K562 (cell line): ENCODE results near the gene RNF213. TPM values are rescaled to one million over a fixed set of nuclear protein-coding genes. Genes with fewer than 3 reads are reported as not detected.

Experiments used
- ATAC-seq: fragments of 200-7000 bp; cut with Tn5 transposase; 3 replicates; pipeline ENCODE4 v1.9.1; 2020; ENCODE audit warnings: moderate library complexity
- BruUV-seq: library from RNA; stranded (reverse); fragments of 400-500 nt; replicated peaks from 2 replicates; lab custom pipeline; 2021; lab: Mats Ljungman, UMichigan
- CTCF ChIA-PET: fragments of 300-600 bp; formaldehyde crosslinking; extraction: SDS; loops from one replicate; lab custom pipeline; 2021; ENCODE audit warnings: low intra/inter-chr PET ratio; lab: Yijun Ruan, JAX
- POLR2A ChIA-PET: fragments of 300-600, 350-650 bp; sonication (Branson Sonifier 250); formaldehyde crosslinking; extraction: SDS; loops from one replicate; lab custom pipeline; 2021; ENCODE audit warnings: antibody characterized with exemption, inconsistent platforms; lab: Yijun Ruan, JAX
- DNase-seq, 4 experiments: peaks; one replicate each; pipeline versions ENCODE4 v3.0.0 to v3.0.0-alpha.2; 2011 to 2018; ENCODE audit warnings: low spot score in 3 of 4, mixed read lengths in 3 of 4; ENCODE audit errors: extremely low read depth in 1 of 4
- FAIRE-seq: peaks from 2 replicates; lab custom pipeline; 2011; peaks lifted over from hg19 to GRCh38; lab: Jason Lieb, UNC
- H2AFZ ChIP-seq: 2 replicates; pipeline ENCODE4 v1.6.0; 2011; ENCODE audit warnings: low read depth, low read length, control low read depth, inconsistent platforms
- H3K27ac ChIP-seq: fragments of 200-600 bp; 3 replicates; pipeline ENCODE4 v1.8.0; 2011; ENCODE audit warnings: low read depth, mild to moderate bottlenecking, control low read depth, inconsistent platforms, low read length, moderate library complexity, mixed read lengths; ENCODE audit errors: extremely low read depth
- H3K27me3 ChIP-seq, 2 experiments: fragments of 300-600 bp in 1 of 2; 2 replicates in 1 of 2; 3 replicates in 1 of 2; pipeline versions ENCODE4 v1.6.0 to v1.8.0; 2011; ENCODE audit warnings: inconsistent platforms in 2 of 2, low read length in 2 of 2, mild to moderate bottlenecking in 1 of 2, mixed read lengths in 1 of 2, moderate library complexity in 1 of 2; ENCODE audit not compliant: control insufficient read depth in 2 of 2, insufficient read depth in 2 of 2
- H3K36me3 ChIP-seq: fragments of 300-600 bp; 3 replicates; pipeline ENCODE4 v1.8.0; 2011; ENCODE audit warnings: mild to moderate bottlenecking, low read length, inconsistent platforms; ENCODE audit not compliant: control insufficient read depth, insufficient read depth
- H3K4me1 ChIP-seq, 2 experiments: fragments of 200-600 bp in 1 of 2; replicated peaks in 1 of 2; 2 replicates in 1 of 2; 3 replicates in 1 of 2; pipeline versions ENCODE4 v1.5.1 to v1.8.0; 2011; ENCODE audit warnings: inconsistent platforms in 2 of 2, low read length in 2 of 2, mild to moderate bottlenecking in 1 of 2, mixed read lengths in 1 of 2, moderate library complexity in 1 of 2; ENCODE audit not compliant: control insufficient read depth in 2 of 2, insufficient read depth in 2 of 2
- H3K4me2 ChIP-seq: 2 replicates; pipeline ENCODE4 v1.6.1; 2011; ENCODE audit warnings: low read length, control low read depth, inconsistent platforms, mixed read lengths; ENCODE audit not compliant: insufficient read depth
- H3K4me3 ChIP-seq: fragments of 200-600 bp; sonication (generic), shearing (Covaris generic); 2 replicates; pipeline ENCODE4 v1.5.1; 2016; ENCODE audit warnings: control low read depth, inconsistent platforms
- H3K79me2 ChIP-seq: fragments of 200-600 bp; 3 replicates; pipeline ENCODE4 v1.8.0; 2011; ENCODE audit warnings: low read length, inconsistent platforms; ENCODE audit not compliant: control insufficient read depth, insufficient read depth
- H3K9ac ChIP-seq, 2 experiments: 2 replicates each; pipeline versions ENCODE4 v1.6.0 to v1.6.1; 2011; ENCODE audit warnings: low read depth in 2 of 2, low read length in 2 of 2, control low read depth in 1 of 2, inconsistent platforms in 1 of 2, mild to moderate bottlenecking in 1 of 2, mixed read lengths in 1 of 2; ENCODE audit not compliant: insufficient read depth in 1 of 2
- H3K9me1 ChIP-seq: one replicate; pipeline ENCODE4 v1.6.0; 2011; ENCODE audit warnings: inconsistent platforms, mild to moderate bottlenecking, low read length, moderate library complexity; ENCODE audit not compliant: control insufficient read depth, insufficient read depth
- H3K9me3 ChIP-seq: replicated peaks from 2 replicates; pipeline ENCODE4 v1.5.1; 2011; ENCODE audit warnings: low read depth, low read length, inconsistent platforms; ENCODE audit not compliant: control insufficient read depth, insufficient read depth
- H4K20me1 ChIP-seq: replicated peaks from 2 replicates; pipeline ENCODE4 v1.6.1; 2011; ENCODE audit warnings: low read length, inconsistent platforms, mixed read lengths; ENCODE audit not compliant: control insufficient read depth, insufficient read depth
- ARID3A ChIP-seq: IDR thresholded peaks from 2 replicates; pipeline ENCODE4 v1.6.1; 2012; ENCODE audit warnings: low read depth, low read length, improper control_type of control experiment, borderline replicate concordance
- HBP1 ChIP-seq: fragments of 450-650 bp; formaldehyde crosslinking; IDR thresholded peaks from 2 replicates; pipeline ENCODE4 v1.4.0; 2022; ENCODE audit warnings: missing genetic modification characterization
- MEF2A ChIP-seq: IDR thresholded peaks from 2 replicates; pipeline ENCODE4 v1.6.1; 2011; ENCODE audit warnings: low read depth, mild to moderate bottlenecking, low read length, moderate library complexity; ENCODE audit not compliant: control insufficient read depth
- PHF8 ChIP-seq: fragments of 200-600 bp; sonication (generic); IDR thresholded peaks from 2 replicates; pipeline ENCODE4 v1.6.1; 2012; ENCODE audit warnings: mixed run types, mild to moderate bottlenecking, inconsistent platforms, low read length, moderate library complexity, borderline replicate concordance
- RBM39 ChIP-seq: fragments of 200-400 bp; formaldehyde crosslinking; optimal IDR thresholded peaks from 2 replicates; pipeline ENCODE3; 2018; ENCODE audit warnings: low read depth, low read length
- ZNF609 ChIP-seq: sonication (generic); formaldehyde crosslinking; IDR thresholded peaks from 2 replicates; pipeline ENCODE4 v1.8.1; 2023; ENCODE audit warnings: missing genetic modification reagents, mild to moderate bottlenecking, borderline replicate concordance
- WGBS: fragments of 100-300 bp; shearing (Covaris generic); methylation state at CpG from one replicate; pipeline ENCODE4 v1.1.6; 2016; ENCODE audit warnings: low coverage, mixed read lengths; ENCODE audit not compliant: insufficient coverage; ENCODE audit errors: missing lambda C conversion rate; 5-methylcytosine and 5-hydroxymethylcytosine counted together
- in situ Hi-C: fragments of 300-500 bp; cut with MboI; formaldehyde crosslinking; loops from 4 replicates; pipeline ENCODE4 v1.15.0; 2018; ENCODE audit warnings: inconsistent platforms, mixed read lengths
- intact Hi-C: fragments of 100-400 bp; cut with micrococcal nuclease; formaldehyde crosslinking; loops from 2 replicates; pipeline ENCODE4 v1.14.2; 2022
- polyA plus RNA-seq, 8 experiments: library from polyadenylated mRNA; depleted of rRNA in 4 of 8; stranded (reverse) in 5 of 8; unstranded in 3 of 8; fragments of >200 nt; fragmentation: Nextera tagmentation in 2 of 8; fragmentation: Illumina TruSeq in 1 of 8; extraction: Ambion mirVana in 2 of 8; extraction: Trizol in 1 of 8; gene quantifications; 2 replicates each; pipeline versions ENCODE4 v1.2.1 to v1.2.3, GENCODE V29; 2011 to 2014; ENCODE audit warnings: inconsistent platforms in 1 of 8, missing spikeins in 1 of 8
- total RNA-seq, 7 experiments: library from RNA; depleted of rRNA in 6 of 7; stranded (reverse); fragments of >200 nt in 6 of 7; fragmentation: Illumina TruSeq in 2 of 7; extraction: Trizol in 2 of 7; gene quantifications; 2 replicates each; pipeline versions ENCODE4 v1.2.1 to v1.2.3, GENCODE V29; 2011 to 2021; ENCODE audit warnings: low replicate concordance in 1 of 7
- TF ChIP-seq, protein P1 (sequence below): fragments of 450-650 bp; IDR thresholded peaks from 2 replicates; pipeline ENCODE4 v1.6.1; 2017; ENCODE audit warnings: antibody characterized with exemption
- TF ChIP-seq, protein P2 (sequence below): sonication (generic); formaldehyde crosslinking; IDR thresholded peaks from 2 replicates; pipeline ENCODE4 v1.8.0; 2022; ENCODE audit warnings: missing genetic modification reagents, mild to moderate bottlenecking, borderline replicate concordance

Gene RNF213
- total and polyA plus RNA-seq, 9 of the 15 experiments (the other 6 are each of a cell fraction or from before 2014, with no cell fraction given), result 5.3 to 33.6 (median 17.9) TPM

- Histone ChIP-seq H3K27ac (no peak overlapping the region), H3K4me1 (peaks cover 3 to 6% of the 10 kb centered on the region in 2 experiments; a peak in 3 of 5 replicates), H3K4me3 (no peak overlapping the region), H2AFZ (no peak overlapping the region), H3K79me2 (peaks cover 4% of the 10 kb centered on the region; the same call in 2 of the 3 replicates), H3K9me3 (no peaks in the 10 kb centered on the region), H3K27me3 (no peaks in the 10 kb centered on the region), H3K9ac (no peak overlapping the region), H3K36me3 (peaks cover 53% of the 10 kb centered on the region; the same call in 1 of the 3 replicates), H4K20me1 (no peaks in the 10 kb centered on the region), H3K4me2 (no peak overlapping the region), H3K9me1 (no peaks in the 10 kb centered on the region)
- POLR2A ChIA-PET, result interaction anchor here (0.8 to 0.9 kb wide), 2 partner anchors 17 to 20 kb away, joined by 3 to 4 read pairs; no protein-coding TSS in a partner anchor
- no CpG with 5 or more reads among the region's 2 CpGs for WGBS
- CTCF ChIA-PET, result no interaction called here
- intact Hi-C loops, result no loop called here
- ATAC-seq (no peak), DNase-seq (no peak), FAIRE-seq (no peak)
- in situ Hi-C loops, result no loop called here
- BruUV-seq, result no TSS peak
- TF ChIP-seq, protein P1, sequence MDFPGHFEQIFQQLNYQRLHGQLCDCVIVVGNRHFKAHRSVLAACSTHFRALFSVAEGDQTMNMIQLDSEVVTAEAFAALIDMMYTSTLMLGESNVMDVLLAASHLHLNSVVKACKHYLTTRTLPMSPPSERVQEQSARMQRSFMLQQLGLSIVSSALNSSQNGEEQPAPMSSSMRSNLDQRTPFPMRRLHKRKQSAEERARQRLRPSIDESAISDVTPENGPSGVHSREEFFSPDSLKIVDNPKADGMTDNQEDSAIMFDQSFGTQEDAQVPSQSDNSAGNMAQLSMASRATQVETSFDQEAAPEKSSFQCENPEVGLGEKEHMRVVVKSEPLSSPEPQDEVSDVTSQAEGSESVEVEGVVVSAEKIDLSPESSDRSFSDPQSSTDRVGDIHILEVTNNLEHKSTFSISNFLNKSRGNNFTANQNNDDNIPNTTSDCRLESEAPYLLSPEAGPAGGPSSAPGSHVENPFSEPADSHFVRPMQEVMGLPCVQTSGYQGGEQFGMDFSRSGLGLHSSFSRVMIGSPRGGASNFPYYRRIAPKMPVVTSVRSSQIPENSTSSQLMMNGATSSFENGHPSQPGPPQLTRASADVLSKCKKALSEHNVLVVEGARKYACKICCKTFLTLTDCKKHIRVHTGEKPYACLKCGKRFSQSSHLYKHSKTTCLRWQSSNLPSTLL, result no peak
- no peak for TF ChIP-seq ZNF609 (CRISPR knock-in tag)
- TF ChIP-seq MEF2A, result no peak
- TF ChIP-seq ARID3A, result no peak
- no peak for TF ChIP-seq PHF8
- TF ChIP-seq, protein P2, sequence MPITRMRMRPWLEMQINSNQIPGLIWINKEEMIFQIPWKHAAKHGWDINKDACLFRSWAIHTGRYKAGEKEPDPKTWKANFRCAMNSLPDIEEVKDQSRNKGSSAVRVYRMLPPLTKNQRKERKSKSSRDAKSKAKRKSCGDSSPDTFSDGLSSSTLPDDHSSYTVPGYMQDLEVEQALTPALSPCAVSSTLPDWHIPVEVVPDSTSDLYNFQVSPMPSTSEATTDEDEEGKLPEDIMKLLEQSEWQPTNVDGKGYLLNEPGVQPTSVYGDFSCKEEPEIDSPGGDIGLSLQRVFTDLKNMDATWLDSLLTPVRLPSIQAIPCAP, result no peak
- no peak for TF ChIP-seq RBM39
- no peak for TF ChIP-seq HBP1 (CRISPR knock-in tag)
These were observed 55.0 kb downstream of the RNF213 start for GRCh38 chr17:80315517-80316182.
